ENCODE results near the gene B9D1.
A peak's percentile ranks its signal among the peaks of the same experiment; 100 is the strongest.

The B9D1 gene

GRCh38 chr17:19329839-19330238, 32.7 kb downstream of the B9D1 start:
- no peak for DNase-seq (ENCODE audit: low read depth in 2 of 2)
- TF ChIP-seq CTCF (IDR thresholded peaks at IDR 0.05; ENCODE audit: low read depth, low read length), result no peak
- H3K4me3 ChIP-seq (replicated peaks in 1 of 2; ENCODE audit: low read depth in 2 of 2, low read length in 2 of 2), result no peak overlapping the region

- no peak for TF ChIP-seq CTCF (IDR thresholded peaks at IDR 0.05; ENCODE audit: low read depth, low read length)
- DNase-seq (ENCODE audit: low read depth in 2 of 2), result no peak
- H3K4me3 ChIP-seq (replicated peaks in 1 of 2; ENCODE audit: low read depth in 2 of 2, low read length in 2 of 2), result no peak overlapping the region
Measured at GRCh38 chr17:19329136-19329535, 33.4 kb downstream of the B9D1 start.

- H3K4me3 ChIP-seq (replicated peaks in 1 of 2; ENCODE audit: low read depth in 2 of 2, low read length in 2 of 2), result no peak overlapping the region
- DNase-seq (ENCODE audit: low read depth in 2 of 2), result no peak
- TF ChIP-seq CTCF (IDR thresholded peaks at IDR 0.05; ENCODE audit: low read depth, low read length), result no peak
Measured at GRCh38 chr17:19328441-19329061, 34.0 kb downstream of the B9D1 start.

GRCh38 chr17:19327031-19327783, 35.3 kb downstream of the B9D1 start:
- no peak overlapping the region for H3K4me3 ChIP-seq (replicated peaks in 1 of 2; ENCODE audit: low read depth in 2 of 2, low read length in 2 of 2)
- TF ChIP-seq CTCF (IDR thresholded peaks at IDR 0.05; ENCODE audit: low read depth, low read length), result no peak
- peak; percentile 81 to 92 for DNase-seq (ENCODE audit: low read depth in 2 of 2)

- H3K4me3 ChIP-seq (replicated peaks in 1 of 2; ENCODE audit: low read depth in 2 of 2, low read length in 2 of 2), result no peak overlapping the region
- TF ChIP-seq CTCF (IDR thresholded peaks at IDR 0.05; ENCODE audit: low read depth, low read length), result no peak
- no peak for DNase-seq (ENCODE audit: low read depth in 2 of 2)
Measured at GRCh38 chr17:19325542-19325941, 37.0 kb downstream of the B9D1 start.

- no peak for TF ChIP-seq CTCF (IDR thresholded peaks at IDR 0.05; ENCODE audit: low read depth, low read length)
- no peak overlapping the region for H3K4me3 ChIP-seq (replicated peaks in 1 of 2; ENCODE audit: low read depth in 2 of 2, low read length in 2 of 2)
- no peak for DNase-seq (ENCODE audit: low read depth in 2 of 2)
Measured at GRCh38 chr17:19322861-19323260, 39.7 kb downstream of the B9D1 start.

All from cardiac fibroblast (primary cell).